Panc1 (cell line): ENCODE results near the gene DRD2.

Experiments
- POLR2AphosphoS5 ChIP-seq: IDR thresholded peaks from 2 replicates; pipeline ENCODE4 v1.6.1; 2012; ENCODE audit warnings: mild to moderate bottlenecking, low read depth, low read length, moderate library complexity
- TCF7L2 ChIP-seq: IDR thresholded peaks from 2 replicates; pipeline ENCODE4 v1.6.1; 2011; ENCODE audit warnings: mild to moderate bottlenecking, low read depth, low read length, inconsistent platforms
- TF ChIP-seq, protein P1 (sequence below): fragments of 450-650 bp; IDR thresholded peaks from 2 replicates; pipeline ENCODE4 v1.5.1; 2017; ENCODE audit warnings: mild to moderate bottlenecking
- TF ChIP-seq, protein P2 (sequence below), 2 experiments: IDR thresholded peaks; 2 replicates each; pipeline ENCODE4 v1.6.1; 2011 to 2012; ENCODE audit warnings: low read depth in 2 of 2, control low read depth in 1 of 2, low read length in 1 of 2, mild to moderate bottlenecking in 1 of 2, moderate library complexity in 1 of 2; ENCODE audit not compliant: insufficient read depth in 1 of 2

DNA sequence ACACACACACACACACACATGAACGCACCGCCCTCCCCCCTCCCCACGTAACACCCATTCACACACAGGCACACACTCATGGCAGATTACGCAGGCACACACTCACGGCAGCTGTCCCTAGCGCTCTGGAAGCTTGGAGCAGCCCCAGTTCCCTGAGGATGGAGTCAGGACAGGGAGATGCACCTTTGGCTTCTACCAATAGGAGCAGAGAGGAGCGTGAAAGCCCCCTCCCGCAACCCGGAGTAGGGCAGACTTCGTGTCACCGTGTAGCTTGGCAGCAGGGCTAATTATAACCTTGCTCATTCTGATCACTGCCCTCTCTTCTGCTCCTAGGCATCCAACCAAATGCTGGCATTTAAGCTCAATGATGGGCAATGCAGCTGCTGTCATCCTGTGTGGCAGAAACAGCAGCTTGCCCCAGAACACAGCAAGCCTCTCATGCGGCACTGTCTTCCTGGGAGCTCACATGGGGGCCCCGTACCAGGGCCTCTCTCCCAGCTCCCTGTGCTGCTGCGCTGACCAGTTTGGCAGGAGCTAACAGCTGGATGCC, 55.7 kb downstream of the DRD2 start:
- TF ChIP-seq, protein P1, sequence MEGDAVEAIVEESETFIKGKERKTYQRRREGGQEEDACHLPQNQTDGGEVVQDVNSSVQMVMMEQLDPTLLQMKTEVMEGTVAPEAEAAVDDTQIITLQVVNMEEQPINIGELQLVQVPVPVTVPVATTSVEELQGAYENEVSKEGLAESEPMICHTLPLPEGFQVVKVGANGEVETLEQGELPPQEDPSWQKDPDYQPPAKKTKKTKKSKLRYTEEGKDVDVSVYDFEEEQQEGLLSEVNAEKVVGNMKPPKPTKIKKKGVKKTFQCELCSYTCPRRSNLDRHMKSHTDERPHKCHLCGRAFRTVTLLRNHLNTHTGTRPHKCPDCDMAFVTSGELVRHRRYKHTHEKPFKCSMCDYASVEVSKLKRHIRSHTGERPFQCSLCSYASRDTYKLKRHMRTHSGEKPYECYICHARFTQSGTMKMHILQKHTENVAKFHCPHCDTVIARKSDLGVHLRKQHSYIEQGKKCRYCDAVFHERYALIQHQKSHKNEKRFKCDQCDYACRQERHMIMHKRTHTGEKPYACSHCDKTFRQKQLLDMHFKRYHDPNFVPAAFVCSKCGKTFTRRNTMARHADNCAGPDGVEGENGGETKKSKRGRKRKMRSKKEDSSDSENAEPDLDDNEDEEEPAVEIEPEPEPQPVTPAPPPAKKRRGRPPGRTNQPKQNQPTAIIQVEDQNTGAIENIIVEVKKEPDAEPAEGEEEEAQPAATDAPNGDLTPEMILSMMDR: no peak
- no peak for TF ChIP-seq TCF7L2
- TF ChIP-seq POLR2AphosphoS5: no peak
- TF ChIP-seq, protein P2, sequence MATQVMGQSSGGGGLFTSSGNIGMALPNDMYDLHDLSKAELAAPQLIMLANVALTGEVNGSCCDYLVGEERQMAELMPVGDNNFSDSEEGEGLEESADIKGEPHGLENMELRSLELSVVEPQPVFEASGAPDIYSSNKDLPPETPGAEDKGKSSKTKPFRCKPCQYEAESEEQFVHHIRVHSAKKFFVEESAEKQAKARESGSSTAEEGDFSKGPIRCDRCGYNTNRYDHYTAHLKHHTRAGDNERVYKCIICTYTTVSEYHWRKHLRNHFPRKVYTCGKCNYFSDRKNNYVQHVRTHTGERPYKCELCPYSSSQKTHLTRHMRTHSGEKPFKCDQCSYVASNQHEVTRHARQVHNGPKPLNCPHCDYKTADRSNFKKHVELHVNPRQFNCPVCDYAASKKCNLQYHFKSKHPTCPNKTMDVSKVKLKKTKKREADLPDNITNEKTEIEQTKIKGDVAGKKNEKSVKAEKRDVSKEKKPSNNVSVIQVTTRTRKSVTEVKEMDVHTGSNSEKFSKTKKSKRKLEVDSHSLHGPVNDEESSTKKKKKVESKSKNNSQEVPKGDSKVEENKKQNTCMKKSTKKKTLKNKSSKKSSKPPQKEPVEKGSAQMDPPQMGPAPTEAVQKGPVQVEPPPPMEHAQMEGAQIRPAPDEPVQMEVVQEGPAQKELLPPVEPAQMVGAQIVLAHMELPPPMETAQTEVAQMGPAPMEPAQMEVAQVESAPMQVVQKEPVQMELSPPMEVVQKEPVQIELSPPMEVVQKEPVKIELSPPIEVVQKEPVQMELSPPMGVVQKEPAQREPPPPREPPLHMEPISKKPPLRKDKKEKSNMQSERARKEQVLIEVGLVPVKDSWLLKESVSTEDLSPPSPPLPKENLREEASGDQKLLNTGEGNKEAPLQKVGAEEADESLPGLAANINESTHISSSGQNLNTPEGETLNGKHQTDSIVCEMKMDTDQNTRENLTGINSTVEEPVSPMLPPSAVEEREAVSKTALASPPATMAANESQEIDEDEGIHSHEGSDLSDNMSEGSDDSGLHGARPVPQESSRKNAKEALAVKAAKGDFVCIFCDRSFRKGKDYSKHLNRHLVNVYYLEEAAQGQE (IDR thresholded peaks at IDR 0.05; ENCODE audit: insufficient read depth in 1 of 2, low read depth in 2 of 2, low read length in 1 of 2): no peak
